Uterus (tissue), 2 donors: ENCODE data around the gene TRAFD1.

Source experiments
- POLR2A ChIP-seq, 2 donors: fragments of 450-650 bp; IDR thresholded peaks; one replicate each; pipeline ENCODE4 v1.6.1; 2016; ENCODE audit warnings: antibody characterized with exemption in 2 of 2, mild to moderate bottlenecking in 1 of 2, moderate library complexity in 1 of 2
- TF ChIP-seq, protein P1 (sequence below), 4 experiments: fragments of 200-600 bp in 2 of 4; fragments of 450-650 bp in 2 of 4; sonication (generic) in 2 of 4; IDR thresholded peaks; one replicate each; pipeline ENCODE4 v1.5.1; 2016 to 2019; ENCODE audit warnings: antibody characterized with exemption in 4 of 4, mild to moderate bottlenecking in 2 of 4, moderate library complexity in 1 of 4

DNA sequence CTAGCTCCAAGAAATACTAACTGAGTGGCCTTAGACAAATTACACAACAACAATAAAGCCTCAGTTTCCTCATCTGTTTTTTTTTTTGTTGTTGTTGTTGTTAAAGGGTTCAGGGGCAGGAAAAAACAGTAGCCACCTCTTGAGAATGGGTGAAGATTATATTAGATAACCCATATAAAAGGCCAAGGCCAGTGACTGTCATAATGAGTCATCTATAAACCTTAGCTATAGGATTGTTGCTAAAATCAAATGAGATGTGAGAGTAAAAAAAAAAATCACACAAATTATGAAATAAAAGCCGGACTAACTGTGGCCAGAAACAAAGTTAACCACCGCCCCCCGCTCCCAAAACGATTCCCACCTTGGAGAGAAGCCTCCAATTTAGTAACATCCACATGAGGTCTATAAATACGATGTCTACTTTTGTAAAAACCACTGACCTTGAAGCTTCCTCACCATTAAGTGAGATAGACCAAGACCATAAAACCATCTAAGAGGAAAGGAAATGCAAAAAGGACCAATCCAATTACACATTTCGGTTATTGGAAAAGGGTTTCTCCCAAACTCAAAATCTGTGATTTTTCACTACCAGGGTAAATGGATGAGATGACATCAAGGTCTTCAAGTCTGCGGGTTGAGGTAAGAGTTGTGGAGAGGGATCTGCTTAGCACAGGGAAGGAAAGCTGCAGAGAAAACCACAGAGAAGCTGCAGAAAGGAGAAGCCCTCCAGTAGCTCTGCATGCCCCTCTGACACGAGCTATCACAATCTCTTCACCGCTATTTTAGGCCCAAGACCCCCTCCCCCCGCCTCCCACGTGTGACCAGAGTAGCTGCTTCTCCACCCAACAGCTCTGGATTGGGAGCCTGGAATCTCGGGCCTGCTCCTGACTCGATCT, 17.8 kb upstream of the TRAFD1 start:
- TF ChIP-seq, protein P1, sequence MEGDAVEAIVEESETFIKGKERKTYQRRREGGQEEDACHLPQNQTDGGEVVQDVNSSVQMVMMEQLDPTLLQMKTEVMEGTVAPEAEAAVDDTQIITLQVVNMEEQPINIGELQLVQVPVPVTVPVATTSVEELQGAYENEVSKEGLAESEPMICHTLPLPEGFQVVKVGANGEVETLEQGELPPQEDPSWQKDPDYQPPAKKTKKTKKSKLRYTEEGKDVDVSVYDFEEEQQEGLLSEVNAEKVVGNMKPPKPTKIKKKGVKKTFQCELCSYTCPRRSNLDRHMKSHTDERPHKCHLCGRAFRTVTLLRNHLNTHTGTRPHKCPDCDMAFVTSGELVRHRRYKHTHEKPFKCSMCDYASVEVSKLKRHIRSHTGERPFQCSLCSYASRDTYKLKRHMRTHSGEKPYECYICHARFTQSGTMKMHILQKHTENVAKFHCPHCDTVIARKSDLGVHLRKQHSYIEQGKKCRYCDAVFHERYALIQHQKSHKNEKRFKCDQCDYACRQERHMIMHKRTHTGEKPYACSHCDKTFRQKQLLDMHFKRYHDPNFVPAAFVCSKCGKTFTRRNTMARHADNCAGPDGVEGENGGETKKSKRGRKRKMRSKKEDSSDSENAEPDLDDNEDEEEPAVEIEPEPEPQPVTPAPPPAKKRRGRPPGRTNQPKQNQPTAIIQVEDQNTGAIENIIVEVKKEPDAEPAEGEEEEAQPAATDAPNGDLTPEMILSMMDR (IDR thresholded peaks at IDR 0.05), result no peak
- no peak for TF ChIP-seq POLR2A (IDR thresholded peaks at IDR 0.05)
